AG08396 (cell line): ENCODE measurements around the gene C17orf78.
A peak's percentile ranks its signal among the peaks of the same experiment; 100 is the strongest.
"Not testable (repeated sequence)": the region's sequence is repeated elsewhere in the genome, so short reads cannot be mapped to it uniquely, and the experiment has no call there.

Source experiments
- DNase-seq: peaks from one replicate; pipeline ENCODE4 v3.0.0; 2012; ENCODE audit warnings: low spot score, mixed read lengths

C17orf78 gene

GRCh38 chr17:37386462-37386861 is 10.7 kb downstream of the C17orf78 start:
- no peak for DNase-seq

- peak; percentile 32 for DNase-seq
Measured at GRCh38 chr17:37388266-37388665, 12.5 kb downstream of the C17orf78 start.

- DNase-seq: no peak
Measured at GRCh38 chr17:37389160-37389559, 13.4 kb downstream of the C17orf78 start.

GRCh38 chr17:37391146-37391545 is 15.4 kb downstream of the C17orf78 start:
- no peak for DNase-seq

GRCh38 chr17:37392024-37392590 is 16.3 kb downstream of the C17orf78 start:
- DNase-seq: peak; percentile 17

GRCh38 chr17:37393352-37393751 is 17.6 kb downstream of the C17orf78 start:
- no peak for DNase-seq

GRCh38 chr17:37399265-37399803 is 23.5 kb downstream of the C17orf78 start:
- no peak for DNase-seq

- no peak for DNase-seq
Measured at GRCh38 chr17:37400505-37400904, 24.7 kb downstream of the C17orf78 start.

- not testable (repeated sequence) for DNase-seq
Measured at GRCh38 chr17:37405522-37405921, 29.7 kb downstream of the C17orf78 start.

- peak; percentile 9 for DNase-seq
Measured at GRCh38 chr17:37405955-37406634, 30.3 kb downstream of the C17orf78 start.

GRCh38 chr17:37406635-37407461 is 31.1 kb downstream of the C17orf78 start, which contains the start of the genes ACACA and TADA2A:
Gene ACACA, minus strand, starts transcription at chr17:37406836. Its CDS starts 537 bp downstream, at chr17:37406299.
Gene TADA2A, plus strand, starts transcription at chr17:37406886. Its CDS starts 4,480 bp downstream, at chr17:37411366.
- peak; percentile 97 for DNase-seq

- DNase-seq: not testable (repeated sequence)
Measured at GRCh38 chr17:37408145-37408479, 32.3 kb downstream of the C17orf78 start.

- DNase-seq: no peak
Measured at GRCh38 chr17:37410357-37410756, 34.6 kb downstream of the C17orf78 start.

- DNase-seq: no peak
Measured at GRCh38 chr17:37413875-37414519, 38.2 kb downstream of the C17orf78 start.

- no peak for DNase-seq
Measured at GRCh38 chr17:37417852-37418251, 42.1 kb downstream of the C17orf78 start.

- no peak for DNase-seq
Measured at GRCh38 chr17:37422971-37423625, 47.3 kb downstream of the C17orf78 start.

- DNase-seq: no peak
Measured at GRCh38 chr17:37425268-37425667, 49.5 kb downstream of the C17orf78 start.

- no peak for DNase-seq
Measured at GRCh38 chr17:37429039-37429438, 53.3 kb downstream of the C17orf78 start.

GRCh38 chr17:37429453-37429852 is 53.7 kb downstream of the C17orf78 start:
- no peak for DNase-seq

- DNase-seq: no peak
Measured at GRCh38 chr17:37430051-37430627, 54.4 kb downstream of the C17orf78 start.

- DNase-seq: no peak
Measured at GRCh38 chr17:37432671-37433070, 56.9 kb downstream of the C17orf78 start.
